ENCODE data around the gene ETHE1. TPM values are rescaled to one million over a fixed set of nuclear protein-coding genes. Genes with fewer than 3 reads are reported as not detected.

Gene ETHE1
- total and polyA plus RNA-seq, 4 donors = 30.4 to 45.1 (median 34.5) TPM

- no peak for TF ChIP-seq REST (IDR thresholded peaks at IDR 0.05)
- no peak for TF ChIP-seq SP1 (IDR thresholded peaks at IDR 0.05)
These were observed 46.9 kb downstream of the ETHE1 start (continued) for GRCh38 chr19:43479961-43480561.

GRCh38 chr19:43479226-43479625, 47.8 kb downstream of the ETHE1 start:
- no peak for DNase-seq (ENCODE audit: low spot score)
- Histone ChIP-seq H3K27ac (ENCODE audit: low read depth in 1 of 2, low read length in 2 of 2) (no peak overlapping the region), H3K4me3 (ENCODE audit: low read depth in 1 of 3, low read length in 3 of 3) (no peak overlapping the region), H3K36me3 (ENCODE audit: control insufficient read depth in 4 of 4, insufficient read depth in 3 of 4, low read depth in 1 of 4, low read length in 3 of 4) (peaks cover 0 to 21% (median 8%) of the 10 kb centered on the region in 4 donors), H3K9me3 (ENCODE audit: control insufficient read depth in 4 of 4, low read length in 3 of 4) (no peaks in the 10 kb centered on the region), H3K27me3 (ENCODE audit: control insufficient read depth in 4 of 4, insufficient read depth in 4 of 4, low read length in 3 of 4) (no peaks in the 10 kb centered on the region), H3K9ac (ENCODE audit: low read depth in 1 of 2, low read length in 2 of 2) (no peak overlapping the region), H3K4me1 (ENCODE audit: control insufficient read depth in 4 of 4, insufficient read depth in 4 of 4, low read length in 3 of 4) (peaks cover 0 to 4% (median 2%) of the 10 kb centered on the region in 4 donors)
- TF ChIP-seq YY1 (IDR thresholded peaks at IDR 0.05) (no peak), NR2F2 (IDR thresholded peaks at IDR 0.05) (no peak), RXRA (IDR thresholded peaks at IDR 0.05) (no peak), SP1 (IDR thresholded peaks at IDR 0.05) (no peak), FOXA1 (IDR thresholded peaks at IDR 0.05) (no peak)
- 95% methylated on average over 15 of the region's 15 CpGs for whole genome bisulfite sequencing

- H3K27me3 ChIP-seq (ENCODE audit: control insufficient read depth in 4 of 4, insufficient read depth in 4 of 4, low read length in 3 of 4) = no peaks in the 10 kb centered on the region
- H3K27ac ChIP-seq (ENCODE audit: low read depth in 1 of 2, low read length in 2 of 2) = no peak overlapping the region
- peaks cover 0 to 4% (median 2%) of the 10 kb centered on the region in 4 donors for H3K4me1 ChIP-seq (ENCODE audit: control insufficient read depth in 4 of 4, insufficient read depth in 4 of 4, low read length in 3 of 4)
- no peak for TF ChIP-seq RAD21 (IDR thresholded peaks at IDR 0.05)
- TF ChIP-seq HNF4A (conservative IDR thresholded peaks at IDR 0.05) = no peak
- TF ChIP-seq YY1 (IDR thresholded peaks at IDR 0.05) = no peak
- TF ChIP-seq NR2F2 (IDR thresholded peaks at IDR 0.05) = no peak
- no peak for TF ChIP-seq CTCF (IDR thresholded peaks at IDR 0.05; ENCODE audit: low read depth, low read length, missing input control)
- no peak for TF ChIP-seq GABPA (IDR thresholded peaks at IDR 0.05 in 1 of 2, conservative IDR thresholded peaks at IDR 0.05 in 1 of 2)
- TF ChIP-seq SP1 (IDR thresholded peaks at IDR 0.05) = no peak
- TF ChIP-seq JUND (IDR thresholded peaks at IDR 0.05) = no peak
- no peak for TF ChIP-seq REST (IDR thresholded peaks at IDR 0.05)
- TF ChIP-seq ZBTB33 (IDR thresholded peaks at IDR 0.05) = no peak
- TF ChIP-seq EGR1 (IDR thresholded peaks at IDR 0.05; ENCODE audit: low read depth in 2 of 2) = no peak
- TF ChIP-seq ATF3 (IDR thresholded peaks at IDR 0.05) = no peak
- no peak for TF ChIP-seq FOXA2 (IDR thresholded peaks at IDR 0.05)
- TF ChIP-seq MAX (IDR thresholded peaks at IDR 0.05) = no peak
- TF ChIP-seq RXRA (IDR thresholded peaks at IDR 0.05) = no peak
- H3K4me3 ChIP-seq (ENCODE audit: low read depth in 1 of 3, low read length in 3 of 3) = no peak overlapping the region
- DNase-seq (ENCODE audit: low spot score) = no peak
- H3K36me3 ChIP-seq (ENCODE audit: control insufficient read depth in 4 of 4, insufficient read depth in 3 of 4, low read depth in 1 of 4, low read length in 3 of 4) = peaks cover 0 to 21% (median 8%) of the 10 kb centered on the region in 4 donors
- no peak overlapping the region for H3K9ac ChIP-seq (ENCODE audit: low read depth in 1 of 2, low read length in 2 of 2)
- WGBS = 97% methylated on average over 3 of the region's 3 CpGs
- H3K9me3 ChIP-seq (ENCODE audit: control insufficient read depth in 4 of 4, low read length in 3 of 4) = no peaks in the 10 kb centered on the region
These were observed 48.7 kb downstream of the ETHE1 start for GRCh38 chr19:43478323-43478722.

Measured in liver (tissue), 9 donors.